ENCODE measurements around the gene PSPH.
"Not testable (repeated sequence)": the region's sequence is repeated elsewhere in the genome, so short reads cannot be mapped to it uniquely, and the experiment has no call there.

PSPH gene

GRCh38 chr7:56040730-56041129 lies 10.5 kb downstream of the PSPH start:
- DNase-seq (ENCODE audit: low spot score), result no peak
- in situ Hi-C loops (cut with MboI; ENCODE audit: low pct_unique_long_range_greater_than_20kb, low sequenced_read_pairs, unreplicated experiment), result no loop called here
- no peak for TF ChIP-seq CTCF (IDR thresholded peaks at IDR 0.05; ENCODE audit: extremely low read depth, insufficient read depth, missing control alignments)

DNA sequence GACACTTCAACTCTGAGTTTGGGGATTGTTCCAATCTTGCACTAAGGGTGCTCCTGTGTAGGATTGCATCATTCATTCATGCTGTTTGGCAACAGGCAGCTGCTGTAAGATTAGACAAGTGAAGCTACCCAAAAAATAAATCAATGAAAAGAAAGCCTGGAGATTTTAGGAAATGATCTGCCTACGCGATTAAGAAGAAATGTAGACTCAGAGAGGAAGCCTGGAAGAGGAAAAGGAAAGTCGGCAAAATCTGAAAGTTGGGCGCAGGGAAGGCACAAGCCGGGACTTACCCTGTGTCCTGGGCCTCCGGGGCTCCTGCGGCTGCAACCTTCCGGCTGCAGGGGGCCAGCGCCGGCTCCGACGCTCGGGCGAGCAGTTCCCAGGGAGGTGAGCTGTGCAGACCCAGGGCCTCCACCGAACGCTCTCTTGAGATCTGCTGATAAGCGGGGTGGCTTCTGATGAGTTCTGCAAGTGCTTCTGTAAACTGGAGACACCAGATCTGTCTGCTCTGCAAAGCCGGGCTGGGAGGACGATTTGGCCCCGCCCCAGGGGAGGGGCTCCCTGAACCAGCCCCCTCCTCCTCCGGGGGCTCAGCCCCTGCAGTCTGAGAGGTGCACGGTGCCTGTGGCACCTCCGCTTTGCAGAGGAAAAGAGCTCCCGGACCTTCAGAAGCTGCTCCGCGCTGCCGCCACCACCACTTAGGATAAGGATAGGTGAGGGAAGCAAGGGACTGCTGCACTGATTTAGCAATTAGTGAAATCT lies 17.4 kb downstream of the PSPH start:
- TF ChIP-seq CTCF (IDR thresholded peaks at IDR 0.05; ENCODE audit: extremely low read depth, insufficient read depth, missing control alignments), result peak; percentile 26
- DNase-seq (ENCODE audit: low spot score), result peak; percentile 87
- in situ Hi-C loops (cut with MboI; ENCODE audit: low pct_unique_long_range_greater_than_20kb, low sequenced_read_pairs, unreplicated experiment), result no loop called here

- in situ Hi-C loops (cut with MboI; ENCODE audit: low pct_unique_long_range_greater_than_20kb, low sequenced_read_pairs, unreplicated experiment); DNase-seq (ENCODE audit: low spot score): not testable (repeated sequence)
Measured at GRCh38 chr7:56032578-56032977, 18.7 kb downstream of the PSPH start.

DNA sequence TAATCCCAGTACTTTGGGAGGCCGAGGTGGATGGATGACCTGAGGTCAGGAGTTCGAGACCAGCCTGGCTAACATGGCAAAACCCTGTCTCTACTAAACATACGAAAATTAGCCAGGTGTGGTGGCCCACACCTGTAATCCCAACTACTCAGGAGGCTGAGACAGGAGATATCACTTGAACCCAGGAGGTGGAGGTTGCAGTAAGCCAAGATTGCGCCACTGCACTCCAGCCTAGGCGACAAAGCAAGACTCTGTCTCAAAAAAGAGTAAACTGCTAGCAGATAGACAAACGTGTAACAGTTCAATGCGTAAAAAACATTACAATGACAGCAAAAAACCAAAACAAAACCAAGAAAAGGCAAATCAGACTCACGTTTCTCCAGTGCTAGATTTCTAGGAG lies 19.7 kb downstream of the PSPH start:
- DNase-seq (ENCODE audit: low spot score); in situ Hi-C loops (cut with MboI; ENCODE audit: low pct_unique_long_range_greater_than_20kb, low sequenced_read_pairs, unreplicated experiment): not testable (repeated sequence)

DNA sequence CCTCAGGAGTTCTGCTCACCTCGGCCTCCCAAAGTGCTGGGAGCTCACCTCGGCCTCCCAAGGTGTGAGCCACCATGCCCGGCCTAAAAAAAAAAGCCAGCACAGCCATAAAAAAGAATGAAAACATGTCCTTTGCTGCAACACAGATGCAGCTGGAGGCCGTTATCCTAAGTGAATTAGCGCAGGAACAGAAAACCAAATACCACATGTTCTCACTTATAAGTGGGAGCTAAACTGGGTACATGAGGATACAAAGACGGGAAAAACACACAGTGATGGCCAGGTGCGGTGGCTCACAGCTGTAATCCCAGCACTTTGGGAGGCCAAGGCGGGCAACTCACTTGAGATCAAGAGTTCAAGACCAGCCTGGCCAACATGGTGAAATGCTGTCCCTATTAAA lies 20.9 kb downstream of the PSPH start:
- in situ Hi-C loops (cut with MboI; ENCODE audit: low pct_unique_long_range_greater_than_20kb, low sequenced_read_pairs, unreplicated experiment), result no loop called here
- TF ChIP-seq CTCF (IDR thresholded peaks at IDR 0.05; ENCODE audit: extremely low read depth, insufficient read depth, missing control alignments), result no peak
- no peak for DNase-seq (ENCODE audit: low spot score)

DNA sequence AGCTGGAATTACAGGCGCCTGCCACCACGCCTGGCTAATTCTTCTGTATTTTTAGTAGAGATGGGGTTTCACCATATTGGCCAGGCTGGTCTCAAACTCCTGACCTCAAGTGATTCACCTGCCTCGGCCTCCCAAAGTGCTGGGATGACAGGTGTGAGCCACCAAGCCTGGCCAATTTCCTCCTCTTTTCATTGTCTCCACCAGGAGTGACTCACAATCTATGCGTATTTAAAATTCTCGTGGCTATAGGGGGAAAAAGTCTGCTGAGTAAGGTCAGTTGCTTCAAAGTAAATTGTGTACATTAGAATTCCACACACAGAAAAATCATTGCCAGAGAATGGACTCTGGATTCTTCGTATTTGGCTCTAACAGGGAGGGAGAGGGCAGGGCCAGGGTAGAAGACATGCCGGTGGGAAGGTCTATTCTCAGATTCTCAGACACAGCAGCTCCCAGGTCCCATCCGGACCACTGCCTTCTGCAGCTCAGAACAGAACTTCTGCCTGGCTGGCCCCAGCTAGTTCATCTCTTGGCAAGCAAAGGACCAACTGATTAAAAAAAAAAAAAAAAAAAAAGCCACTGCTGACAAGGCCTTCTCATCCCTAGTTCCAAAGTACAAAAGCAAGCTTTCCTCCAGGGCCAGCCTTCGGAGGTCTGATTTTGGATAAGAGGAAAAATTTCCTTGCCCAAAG lies 22.2 kb downstream of the PSPH start:
- in situ Hi-C loops (cut with MboI; ENCODE audit: low pct_unique_long_range_greater_than_20kb, low sequenced_read_pairs, unreplicated experiment), result no loop called here
- no peak for TF ChIP-seq CTCF (IDR thresholded peaks at IDR 0.05; ENCODE audit: extremely low read depth, insufficient read depth, missing control alignments)

DNA sequence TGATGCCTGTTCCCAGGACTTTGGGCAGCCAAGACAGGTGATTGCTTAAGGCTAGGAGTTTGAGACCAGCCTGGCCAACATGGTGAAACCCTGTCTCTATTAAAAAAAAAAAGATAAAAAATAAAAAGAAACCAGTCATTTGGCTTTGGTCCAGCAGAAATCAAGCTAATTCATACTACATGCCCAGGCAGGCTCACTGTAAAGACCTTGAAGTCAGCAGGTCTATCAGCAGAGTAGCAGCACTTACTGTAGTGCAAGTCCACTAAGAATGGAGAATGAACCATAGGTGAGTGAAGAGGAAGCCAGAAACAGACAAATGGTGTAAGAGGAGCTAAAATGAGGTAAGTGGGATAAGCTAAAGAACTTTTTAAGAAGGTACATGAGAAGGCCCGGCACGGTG lies 24.7 kb downstream of the PSPH start:
- TF ChIP-seq CTCF (IDR thresholded peaks at IDR 0.05; ENCODE audit: extremely low read depth, insufficient read depth, missing control alignments), result no peak
- in situ Hi-C loops (cut with MboI; ENCODE audit: low pct_unique_long_range_greater_than_20kb, low sequenced_read_pairs, unreplicated experiment), result no loop called here
- no peak for DNase-seq (ENCODE audit: low spot score)

More for the DNA sequence above, 22.2 kb downstream of the PSPH start:
- DNase-seq (ENCODE audit: low spot score), result no peak

All from GM13977 (cell line).